H1 (cell line): Measurements from ENCODE around the gene MECP2. TPM values are rescaled to one million over a fixed set of nuclear protein-coding genes. Genes with fewer than 3 reads are reported as not detected.

Source experiments
- CTCF ChIA-PET: fragments of 300-600 bp; sonication (Branson Sonifier 250); formaldehyde crosslinking; loops from one replicate; lab custom pipeline; 2021; ENCODE audit not compliant: partially characterized antibody; lab: Charles Lee
- POLR2A ChIA-PET: fragments of 300-600 bp; sonication (Branson Sonifier 250); formaldehyde crosslinking; loops from one replicate; lab custom pipeline; 2021; ENCODE audit warnings: inconsistent platforms; ENCODE audit not compliant: partially characterized antibody; lab: Charles Lee
- DNase-seq, 2 experiments: peaks; one replicate each; pipeline versions ENCODE4 v3.0.0 to v3.0.0-alpha.2; 2010 to 2022; ENCODE audit warnings: low spot score in 2 of 2, low read depth in 1 of 2, mixed read lengths in 1 of 2
- FAIRE-seq: peaks from 2 replicates; lab custom pipeline; 2011; peaks lifted over from hg19 to GRCh38; lab: Jason Lieb, UNC
- H2AFZ ChIP-seq: 2 replicates; pipeline ENCODE4 v1.8.1; 2012; ENCODE audit warnings: low read length, inconsistent platforms
- H2AK5ac ChIP-seq: 2 replicates; pipeline ENCODE4 v1.6.1; 2013; ENCODE audit warnings: low read depth, low read length
- H2BK120ac ChIP-seq: replicated peaks from 2 replicates; pipeline ENCODE3; 2013; ENCODE audit warnings: low read depth, low read length, inconsistent platforms
- H2BK12ac ChIP-seq: 2 replicates; pipeline ENCODE4 v1.6.1; 2013; ENCODE audit warnings: low read depth, low read length
- H2BK15ac ChIP-seq: 2 replicates; pipeline ENCODE4 v1.6.1; 2013; ENCODE audit warnings: low read length
- H2BK20ac ChIP-seq: 2 replicates; pipeline ENCODE4 v1.6.1; 2013; ENCODE audit warnings: low read length
- H2BK5ac ChIP-seq: 2 replicates; pipeline ENCODE4 v1.6.1; 2013; ENCODE audit warnings: low read depth, low read length
- H3K14ac ChIP-seq: 2 replicates; pipeline ENCODE4 v1.6.1; 2013; ENCODE audit warnings: inconsistent platforms; ENCODE audit not compliant: insufficient read length
- H3K18ac ChIP-seq: 2 replicates; pipeline ENCODE4 v1.6.1; 2013; ENCODE audit warnings: low read length; ENCODE audit errors: extremely low read depth
- H3K23ac ChIP-seq: 2 replicates; pipeline ENCODE4 v1.6.1; 2013; ENCODE audit warnings: inconsistent platforms; ENCODE audit not compliant: insufficient read length
- H3K23me2 ChIP-seq: 2 replicates; pipeline ENCODE4 v1.6.1; 2013; ENCODE audit warnings: low read depth, low read length
- H3K27ac ChIP-seq: 2 replicates; pipeline ENCODE4 v1.6.1; 2011; ENCODE audit warnings: low read depth, low read length, inconsistent platforms
- H3K27me3 ChIP-seq, 4 experiments: replicated peaks in 1 of 4; 1 replicate in 1 of 4; 2 replicates in 3 of 4; pipeline versions ENCODE4 v1.6.1 to v1.8.1; 2011 to 2013; ENCODE audit warnings: low read length in 3 of 4, mild to moderate bottlenecking in 3 of 4, inconsistent platforms in 2 of 4, mixed read lengths in 2 of 4, moderate library complexity in 1 of 4; ENCODE audit not compliant: control insufficient read depth in 3 of 4, insufficient read depth in 3 of 4; ENCODE audit errors: extremely low read depth in 1 of 4
- H3K36me3 ChIP-seq, 4 experiments: 2 replicates each; pipeline versions ENCODE4 v1.6.1 to v1.8.1; 2011 to 2013; ENCODE audit warnings: mild to moderate bottlenecking in 4 of 4, low read length in 3 of 4, moderate library complexity in 2 of 4, control low read depth in 1 of 4, inconsistent platforms in 1 of 4; ENCODE audit not compliant: insufficient read depth in 4 of 4, control insufficient read depth in 2 of 4
- H3K4ac ChIP-seq: replicated peaks from 2 replicates; pipeline ENCODE3; 2013; ENCODE audit warnings: low read length, low read depth, mixed read lengths, inconsistent platforms; ENCODE audit not compliant: insufficient read length
- H3K4me1 ChIP-seq, 4 experiments: replicated peaks in 1 of 4; 1 replicate in 1 of 4; 2 replicates in 3 of 4; pipeline versions ENCODE4 v1.6.1 to v1.8.1; 2011 to 2013; ENCODE audit warnings: low read length in 3 of 4, inconsistent platforms in 2 of 4, mixed read lengths in 1 of 4; ENCODE audit not compliant: insufficient read depth in 4 of 4, control insufficient read depth in 3 of 4
- H3K4me2 ChIP-seq, 2 experiments: 2 replicates each; pipeline versions ENCODE4 v1.6.1 to v1.8.1; 2011 to 2013; ENCODE audit warnings: low read depth in 2 of 2, low read length in 2 of 2, control low read depth in 1 of 2, inconsistent platforms in 1 of 2, mild to moderate bottlenecking in 1 of 2; ENCODE audit not compliant: insufficient read depth in 1 of 2
- H3K4me3 ChIP-seq, 4 experiments: fragments of 200-600, 300-600 bp in 1 of 4; sonication (generic), shearing (Covaris generic), sonication (Bioruptor Twin) in 1 of 4; 2 replicates each; pipeline versions ENCODE4 v1.5.1 to v1.8.1; 2011 to 2016; ENCODE audit warnings: low read length in 4 of 4, low read depth in 3 of 4, control low read depth in 2 of 4, inconsistent platforms in 2 of 4, mild to moderate bottlenecking in 2 of 4, mixed read lengths in 1 of 4, moderate library complexity in 1 of 4; ENCODE audit not compliant: insufficient read depth in 2 of 4; ENCODE audit errors: extremely low read depth in 1 of 4
- H3K56ac ChIP-seq: replicated peaks from 2 replicates; pipeline ENCODE3; 2013; ENCODE audit warnings: low read depth, mild to moderate bottlenecking, mixed read lengths, low read length, inconsistent platforms; ENCODE audit not compliant: insufficient read length
- H3K79me1 ChIP-seq: 2 replicates; pipeline ENCODE4 v1.6.1; 2013; ENCODE audit warnings: low read depth, low read length, control low read depth
- H3K79me2 ChIP-seq, 2 experiments: 2 replicates each; pipeline versions ENCODE4 v1.6.1 to v1.8.1; 2012 to 2013; ENCODE audit warnings: low read length in 2 of 2, mild to moderate bottlenecking in 2 of 2, inconsistent platforms in 1 of 2; ENCODE audit not compliant: insufficient read depth in 2 of 2, control insufficient read depth in 1 of 2
- H3K9ac ChIP-seq, 4 experiments: replicated peaks in 1 of 4; 1 replicate in 1 of 4; 2 replicates in 3 of 4; pipeline versions ENCODE4 v1.6.1 to v1.8.1; 2011 to 2013; ENCODE audit warnings: low read depth in 3 of 4, low read length in 3 of 4, control low read depth in 2 of 4, mild to moderate bottlenecking in 2 of 4, moderate library complexity in 2 of 4, inconsistent platforms in 1 of 4; ENCODE audit errors: extremely low read depth in 1 of 4
- H3K9me3 ChIP-seq, 2 experiments: 2 replicates each; pipeline versions ENCODE4 v1.6.1 to v1.8.1; 2012 to 2013; ENCODE audit warnings: mild to moderate bottlenecking in 2 of 2, moderate library complexity in 2 of 2, control low read depth in 1 of 2, inconsistent platforms in 1 of 2, low read depth in 1 of 2, low read length in 1 of 2, mixed read lengths in 1 of 2; ENCODE audit not compliant: insufficient read depth in 2 of 2
- H4K20me1 ChIP-seq, 2 experiments: replicated peaks in 1 of 2; 2 replicates each; pipeline versions ENCODE3 to v1.8.1; 2011 to 2013; ENCODE audit warnings: inconsistent platforms in 2 of 2, low read length in 2 of 2, mild to moderate bottlenecking in 1 of 2; ENCODE audit not compliant: insufficient read depth in 2 of 2, control insufficient read depth in 1 of 2
- H4K5ac ChIP-seq: 2 replicates; pipeline ENCODE4 v1.6.1; 2013; ENCODE audit warnings: low read length, low read depth, mixed read lengths, inconsistent platforms; ENCODE audit not compliant: insufficient read length
- H4K8ac ChIP-seq: 2 replicates; pipeline ENCODE4 v1.8.0; 2013; ENCODE audit warnings: mild to moderate bottlenecking, moderate library complexity, low read length, inconsistent platforms; ENCODE audit not compliant: insufficient read depth; ENCODE audit errors: extremely low read depth
- H4K91ac ChIP-seq: replicated peaks from 2 replicates; pipeline ENCODE3; 2013; ENCODE audit warnings: low read length, mixed read lengths, inconsistent platforms; ENCODE audit not compliant: insufficient read length
- TAF7 ChIP-seq: optimal IDR thresholded peaks from 2 replicates; pipeline ENCODE3; 2011; ENCODE audit warnings: low read depth, mild to moderate bottlenecking, inconsistent platforms, low read length, moderate library complexity, borderline replicate concordance
- ZNF274 ChIP-seq: IDR thresholded peaks from 2 replicates; pipeline ENCODE4 v1.7.0; 2012; ENCODE audit warnings: low read length, borderline replicate concordance; ENCODE audit errors: extremely low read depth
- WGBS, 2 experiments: shearing (Covaris generic) in 1 of 2; methylation state at CpG; one replicate each; pipeline versions ENCODE4 v1.1.6 to v1.1.7; 2013 to 2015; ENCODE audit warnings: low lambda C conversion rate in 2 of 2, mixed read lengths in 2 of 2, inconsistent platforms in 1 of 2, low coverage in 1 of 2, missing lambda C conversion rate in 1 of 2; ENCODE audit not compliant: insufficient replicate concordance in 2 of 2, insufficient coverage in 1 of 2, insufficient read length in 1 of 2; ENCODE audit errors: extremely low coverage in 1 of 2, missing lambda C conversion rate in 1 of 2; 5-methylcytosine and 5-hydroxymethylcytosine counted together
- polyA plus RNA-seq, 7 experiments: library from polyadenylated mRNA; depleted of rRNA in 3 of 7; stranded (reverse) in 5 of 7; unstranded in 2 of 7; fragments of >200 nt in 5 of 7; fragments of 200-250 nt in 2 of 7; gene quantifications; 1 replicate in 5 of 7; 2 replicates in 1 of 7; 4 replicates in 1 of 7; pipeline versions ENCODE4 v1.2.1 to v1.2.3, GENCODE V29; 2011 to 2013; ENCODE audit warnings: missing spikeins in 2 of 7, mixed read lengths in 2 of 7
- total RNA-seq: library from RNA; stranded (reverse); fragmentation: NEBNext Ultra II Directional; extraction: Animal tissue kit (Norgen Biotek cat#: 25700); gene quantifications from 2 replicates; pipeline ENCODE4 v1.2.1, GENCODE V29; 2021

Gene MECP2
- total and polyA plus RNA-seq, 2 of the 8 experiments (the other 6 are each of a cell fraction or from before 2014, with no cell fraction given) = 5.0 to 32.4 TPM

GRCh38 chrX:153989973-153990655 is 107.4 kb downstream of the MECP2 start:
- Histone ChIP-seq H2AFZ (no peak overlapping the region), H3K18ac (no peak overlapping the region), H3K23me2 (no peaks in the 10 kb centered on the region; the same call in 1 of the 2 replicates), H4K8ac (no peak overlapping the region), H3K9me3 (no peaks in the 10 kb centered on the region), H3K23ac (no peak overlapping the region), H3K27me3 (no peaks in the 10 kb centered on the region), H2BK20ac (no peak overlapping the region), H3K4me1 (no peaks in the 10 kb centered on the region), H3K4me3 (no peak overlapping the region), H3K9ac (no peak overlapping the region), H2BK15ac (no peak overlapping the region), H4K91ac (no peak overlapping the region), H2AK5ac (no peak overlapping the region), H3K79me2 (no peaks in the 10 kb centered on the region), H3K56ac (no peak overlapping the region), H3K27ac (no peak overlapping the region), H2BK12ac (no peak overlapping the region), H3K4me2 (no peak overlapping the region), H3K36me3 (no peaks in the 10 kb centered on the region), H2BK120ac (no peak overlapping the region), H3K14ac (no peak overlapping the region), H2BK5ac (no peak overlapping the region), H3K79me1 (no peaks in the 10 kb centered on the region), H4K20me1 (no peaks in the 10 kb centered on the region), H3K4ac (no peak overlapping the region), H4K5ac (no peak overlapping the region)
- FAIRE-seq = no peak
- ChIA-PET POLR2A (no interaction called here), CTCF (interaction anchor here (0.6 kb wide), 1 partner anchor 9 kb away, joined by 4 read pairs; no protein-coding TSS in a partner anchor)
- no peak for DNase-seq
- WGBS, 2 experiments = 97% methylated on average over 14 of the region's 14 CpGs; no CpG with 5 or more reads in 1 of the 2 experiments
- TF ChIP-seq TAF7 (no peak), ZNF274 (no peak)
